HG02981 (cell line): Measurements from ENCODE around the gene PARP1.

Source experiments
- ATAC-seq: cut with Tn5 transposase; IDR thresholded peaks from one replicate; pipeline ENCODE4 v1.9.1; 2021; ENCODE audit warnings: mild to moderate bottlenecking, moderate library complexity; ENCODE audit not compliant: unreplicated experiment

The PARP1 gene

GRCh38 chr1:226311376-226311775, 96.5 kb downstream of the PARP1 start:
- ATAC-seq = no peak
